ENCODE data around the gene CCDC167. TPM values are rescaled to one million over a fixed set of nuclear protein-coding genes. Genes with fewer than 3 reads are reported as not detected.

CCDC167 gene
- total and polyA plus RNA-seq, 10 of the 15 experiments (the other 5 are each of a cell fraction or from before 2014, with no cell fraction given): 74.9 to 380 (median 137) TPM

- TF ChIP-seq EZH2 (IDR thresholded peaks at IDR 0.05; ENCODE audit: borderline replicate concordance, control insufficient read depth, low read depth, low read length): no peak
- no peak for TF ChIP-seq SMAD5 (IDR thresholded peaks at IDR 0.05; ENCODE audit: low read depth)
- no peak for TF ChIP-seq HDAC2 (IDR thresholded peaks at IDR 0.05)
- TF ChIP-seq PRDM15 (CRISPR knock-in tag; IDR thresholded peaks at IDR 0.05): no peak
Measured at GRCh38 chr6:37474316-37474715, 25.4 kb downstream of the CCDC167 start (continued).

GRCh38 chr6:37473364-37474095 is 26.2 kb downstream of the CCDC167 start:
- H3K79me2 ChIP-seq (ENCODE audit: control insufficient read depth, insufficient read depth, low read length): no peaks in the 10 kb centered on the region
- H3K4me3 ChIP-seq: no peak overlapping the region
- RAD21 ChIA-PET (ENCODE audit: unreplicated experiment): interaction anchor here (0.6 kb wide), 1 partner anchor 147 kb away, joined by 3 read pairs; no protein-coding TSS in a partner anchor
- no peaks in the 10 kb centered on the region for H4K20me1 ChIP-seq (ENCODE audit: control insufficient read depth, insufficient read depth)
- ATAC-seq: no peak
- CTCF ChIA-PET: interaction anchor here (1.0 kb wide), 1 partner anchor 147 kb away, joined by 3 read pairs; no protein-coding TSS in a partner anchor
- SMC1A ChIA-PET (ENCODE audit: uncharacterized antibody, unreplicated experiment): interaction anchor here (0.9 to 1.3 kb wide), 3 partner anchors 12 to 106 kb away, joined by 3 read pairs; no protein-coding TSS in a partner anchor
- no TSS peak for BruUV-seq (replicated peaks)
- FAIRE-seq: no peak
- no peak overlapping the region for H3K27ac ChIP-seq (ENCODE audit: control insufficient read depth, insufficient read depth)
- WGBS (ENCODE audit: insufficient coverage, insufficient replicate concordance, low lambda C conversion rate, missing lambda C conversion rate): 97% methylated on average over 8 of the region's 8 CpGs
- no peak overlapping the region for H2AFZ ChIP-seq (ENCODE audit: control insufficient read depth, low read depth, low read length)
- no peaks in the 10 kb centered on the region; the same call in 1 of the 2 replicates for H3K4me1 ChIP-seq (ENCODE audit: control insufficient read depth, insufficient read depth, low read length)
- peaks cover 39 to 49% of the 10 kb centered on the region in 2 experiments for H3K36me3 ChIP-seq (ENCODE audit: control insufficient read depth in 2 of 2, insufficient read depth in 2 of 2, low read length in 1 of 2)
- intact Hi-C loops (cut with micrococcal nuclease; ENCODE audit: unreplicated experiment) (no loop called here), in situ Hi-C loops (cut with MboI) (no loop called here)
- H3K4me2 ChIP-seq (ENCODE audit: control insufficient read depth, insufficient read depth): no peak overlapping the region
- no peak overlapping the region for H3K9ac ChIP-seq (ENCODE audit: control insufficient read depth, insufficient read depth, low read length)
- DNase-seq (ENCODE audit: low read depth, low spot score): no peak
- H3K27me3 ChIP-seq (replicated peaks in 1 of 2; ENCODE audit: control insufficient read depth in 2 of 2, insufficient read depth in 2 of 2, low read length in 1 of 2): no peaks in the 10 kb centered on the region
- no peaks in the 10 kb centered on the region; the same call in 2 of the 3 replicates for H3K9me3 ChIP-seq (replicated peaks; ENCODE audit: control insufficient read depth, insufficient read depth, low read length)
- POLR2A ChIA-PET: no interaction called here
- TF ChIP-seq E2F4 (IDR thresholded peaks at IDR 0.05; ENCODE audit: low read depth, low read length) (no peak), MEF2A (IDR thresholded peaks at IDR 0.05; ENCODE audit: insufficient read depth, low read depth, low read length) (no peak), RBBP5 (conservative IDR thresholded peaks at IDR 0.05) (no peak), BCLAF1 (IDR thresholded peaks at IDR 0.05) (no peak), ZNF592 (IDR thresholded peaks at IDR 0.05) (no peak)
